H1 (cell line): Measurements from ENCODE around the gene MAGI2. TPM values are rescaled to one million over a fixed set of nuclear protein-coding genes. Genes with fewer than 3 reads are reported as not detected.

Experiments used
- HDAC2 ChIP-seq, 2 experiments: fragments of 300-600 bp in 1 of 2; sonication (generic) in 1 of 2; IDR thresholded peaks; 2 replicates each; pipeline ENCODE4 v1.6.1; 2011 to 2012; ENCODE audit warnings: low read depth in 2 of 2, low read length in 2 of 2, mild to moderate bottlenecking in 2 of 2, moderate library complexity in 2 of 2, borderline replicate concordance in 1 of 2, inconsistent platforms in 1 of 2
- NANOG ChIP-seq: IDR thresholded peaks from 2 replicates; pipeline ENCODE4 v1.6.1; 2011; ENCODE audit warnings: low read length, low read depth, mild to moderate bottlenecking, inconsistent platforms; ENCODE audit not compliant: insufficient read depth, poor library complexity, severe bottlenecking
- SUZ12 ChIP-seq: fragments of 200-600 bp; sonication (generic); IDR thresholded peaks from 2 replicates; pipeline ENCODE4 v1.6.1; 2012; ENCODE audit warnings: mild to moderate bottlenecking, inconsistent platforms, low read length, moderate library complexity, mixed read lengths
- polyA plus RNA-seq, 7 experiments: library from polyadenylated mRNA; depleted of rRNA in 3 of 7; stranded (reverse) in 5 of 7; unstranded in 2 of 7; fragments of >200 nt in 5 of 7; fragments of 200-250 nt in 2 of 7; gene quantifications; 1 replicate in 5 of 7; 2 replicates in 1 of 7; 4 replicates in 1 of 7; pipeline versions ENCODE4 v1.2.1 to v1.2.3, GENCODE V29; 2011 to 2013; ENCODE audit warnings: missing spikeins in 2 of 7, mixed read lengths in 2 of 7
- total RNA-seq: library from RNA; stranded (reverse); fragmentation: NEBNext Ultra II Directional; extraction: Animal tissue kit (Norgen Biotek cat#: 25700); gene quantifications from 2 replicates; pipeline ENCODE4 v1.2.1, GENCODE V29; 2021

The MAGI2 gene
- total and polyA plus RNA-seq, 2 of the 8 experiments (the other 6 are each of a cell fraction or from before 2014, with no cell fraction given): 6.0 to 27.3 TPM

DNA sequence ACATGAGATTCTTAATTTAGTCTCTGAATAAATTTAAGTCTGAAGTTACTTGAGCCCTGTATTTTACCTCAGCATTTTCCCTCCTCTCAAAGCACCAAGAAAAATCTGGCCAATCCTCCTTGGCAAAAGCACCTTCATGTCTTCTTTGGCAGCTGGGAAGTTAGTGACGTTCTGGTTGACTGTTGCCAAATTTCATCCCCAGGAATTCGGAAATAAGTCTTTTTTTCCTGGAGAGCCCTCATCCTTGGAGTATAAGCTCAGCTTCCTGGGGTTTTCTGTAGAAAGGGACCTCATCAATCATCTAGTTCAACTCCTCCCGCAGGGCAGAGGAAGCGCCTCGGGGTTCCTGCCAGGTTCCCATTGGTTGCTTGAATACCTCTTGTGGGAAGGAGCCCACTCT, 1277.3 kb downstream of the MAGI2 start (continued):
- TF ChIP-seq NANOG (no peak), SUZ12 (no peak), HDAC2 (IDR thresholded peaks at IDR 0.05; ENCODE audit: borderline replicate concordance in 1 of 2, low read depth in 2 of 2, low read length in 2 of 2) (no peak)
